ENCODE results near the gene TSR2. TPM values are rescaled to one million over a fixed set of nuclear protein-coding genes. Genes with fewer than 3 reads are reported as not detected.
A peak's percentile ranks its signal among the peaks of the same experiment; 100 is the strongest.

The TSR2 gene
- total and polyA plus RNA-seq, 2 donors (not counting 3 experiments of a cell fraction or from before 2014, with no cell fraction given): 12.4 to 22.8 TPM

GRCh38 chrX:54470054-54470760 is 30.0 kb downstream of the TSR2 start:
- Histone ChIP-seq H3K27ac (ENCODE audit: insufficient read depth, low read depth, low read length) (no peak overlapping the region), H3K4me2 (ENCODE audit: insufficient read depth, low read length) (no peak overlapping the region), H3K9ac (replicated peaks; ENCODE audit: extremely low read depth, insufficient read depth, low read length) (no peak overlapping the region), H2AFZ (ENCODE audit: low read depth, low read length) (no peak overlapping the region), H4K20me1 (replicated peaks; ENCODE audit: control insufficient read depth, extremely low read depth, insufficient read depth, low read length) (no peaks in the 10 kb centered on the region), H3K27me3 (ENCODE audit: control insufficient read depth in 2 of 2, insufficient read depth in 2 of 2, low read length in 2 of 2) (no peaks in the 10 kb centered on the region), H3K79me2 (ENCODE audit: control insufficient read depth, insufficient read depth, low read length) (no peaks in the 10 kb centered on the region), H3K4me3 (replicated peaks in 1 of 3; ENCODE audit: insufficient read depth in 1 of 3, low read depth in 1 of 3, low read length in 3 of 3) (no peak overlapping the region), H3K9me3 (replicated peaks; ENCODE audit: control insufficient read depth, insufficient read depth, low read length) (no peaks in the 10 kb centered on the region), H3K9me1 (replicated peaks; ENCODE audit: control insufficient read depth, extremely low read depth, insufficient read depth, low read length) (no peaks in the 10 kb centered on the region), H3K36me3 (ENCODE audit: control insufficient read depth in 2 of 2, extremely low read depth in 1 of 2, insufficient read depth in 2 of 2, low read length in 2 of 2) (peaks cover 0 to 16% of the 10 kb centered on the region in 2 experiments), H3K4me1 (ENCODE audit: control insufficient read depth, extremely low read depth, insufficient read depth, low read length) (no peaks in the 10 kb centered on the region)
- no peak for DNase-seq (ENCODE audit: low read depth, low spot score)
- intact Hi-C loops (cut with micrococcal nuclease) (no loop called here), dilution Hi-C loops (cut with MboI; ENCODE audit: extremely low pct_ligation_motif_present, low sequenced_read_pairs) (no loop called here)
- TSS peak; percentile 22 for BruUV-seq (replicated peaks)
- ChIA-PET CTCF (no interaction called here), POLR2A (no interaction called here)
- FAIRE-seq: no peak
- TF ChIP-seq MAX (IDR thresholded peaks at IDR 0.05; ENCODE audit: insufficient read depth, insufficient read length) (no peak), MYC (IDR thresholded peaks at IDR 0.05; ENCODE audit: low read depth, low read length) (no peak), JUN (IDR thresholded peaks at IDR 0.05; ENCODE audit: borderline replicate concordance, insufficient read depth, insufficient read length, low read depth) (no peak)

- ChIA-PET POLR2A (no interaction called here), CTCF (no interaction called here)
- no peak overlapping the region for H3K27ac ChIP-seq (ENCODE audit: insufficient read depth, low read depth, low read length)
- H4K20me1 ChIP-seq (replicated peaks; ENCODE audit: control insufficient read depth, extremely low read depth, insufficient read depth, low read length): no peaks in the 10 kb centered on the region
- TF ChIP-seq CTCF (IDR thresholded peaks at IDR 0.05; ENCODE audit: extremely low read depth in 1 of 2, insufficient read depth in 1 of 2, low read depth in 1 of 2, low read length in 2 of 2): no peak
- TF ChIP-seq EZH2 (IDR thresholded peaks at IDR 0.05; ENCODE audit: borderline replicate concordance, low read depth, low read length, severe bottlenecking): no peak
- no peak for TF ChIP-seq GATA2 (IDR thresholded peaks at IDR 0.05; ENCODE audit: insufficient read depth, insufficient read length, low read depth, low read length)
- no peak for TF ChIP-seq FOS (IDR thresholded peaks at IDR 0.05; ENCODE audit: borderline replicate concordance, insufficient read depth, low read length)
- TF ChIP-seq JUN (IDR thresholded peaks at IDR 0.05; ENCODE audit: borderline replicate concordance, insufficient read depth, insufficient read length, low read depth): no peak
- no peak for TF ChIP-seq POLR2A (IDR thresholded peaks at IDR 0.05; ENCODE audit: low read depth, low read length)
- TF ChIP-seq MAX (IDR thresholded peaks at IDR 0.05; ENCODE audit: insufficient read depth, insufficient read length): no peak
- TF ChIP-seq MYC (IDR thresholded peaks at IDR 0.05; ENCODE audit: low read depth, low read length): no peak
- TF ChIP-seq POLR2AphosphoS5 (IDR thresholded peaks at IDR 0.05; ENCODE audit: insufficient read depth, low read depth, low read length): no peak
- no peaks in the 10 kb centered on the region for H3K9me3 ChIP-seq (replicated peaks; ENCODE audit: control insufficient read depth, insufficient read depth, low read length)
- peaks cover 1% of the 10 kb centered on the region for H3K79me2 ChIP-seq (ENCODE audit: control insufficient read depth, insufficient read depth, low read length)
- no peak for FAIRE-seq
- no peaks in the 10 kb centered on the region for H3K4me1 ChIP-seq (ENCODE audit: control insufficient read depth, extremely low read depth, insufficient read depth, low read length)
- no peak overlapping the region for H2AFZ ChIP-seq (ENCODE audit: low read depth, low read length)
- H3K9ac ChIP-seq (replicated peaks; ENCODE audit: extremely low read depth, insufficient read depth, low read length): no peak overlapping the region
- intact Hi-C loops (cut with micrococcal nuclease): no loop called here
- DNase-seq (ENCODE audit: low read depth, low spot score): no peak
- H3K27me3 ChIP-seq (ENCODE audit: control insufficient read depth in 2 of 2, insufficient read depth in 2 of 2, low read length in 2 of 2): no peaks in the 10 kb centered on the region
- H3K36me3 ChIP-seq (ENCODE audit: control insufficient read depth in 2 of 2, extremely low read depth in 1 of 2, insufficient read depth in 2 of 2, low read length in 2 of 2): peaks cover 0 to 7% of the 10 kb centered on the region in 2 experiments
- H3K4me3 ChIP-seq (replicated peaks in 1 of 3; ENCODE audit: insufficient read depth in 1 of 3, low read depth in 1 of 3, low read length in 3 of 3): no peak overlapping the region
- no peak overlapping the region for H3K4me2 ChIP-seq (ENCODE audit: insufficient read depth, low read length)
- BruUV-seq (replicated peaks): no TSS peak
- dilution Hi-C loops (cut with MboI; ENCODE audit: extremely low pct_ligation_motif_present, low sequenced_read_pairs): no loop called here
- H3K9me1 ChIP-seq (replicated peaks; ENCODE audit: control insufficient read depth, extremely low read depth, insufficient read depth, low read length): no peaks in the 10 kb centered on the region
Measured at GRCh38 chrX:54473993-54474859, 34.0 kb downstream of the TSR2 start.

Data from endothelial cell of umbilical vein (primary cell).